GM19240 (cell line): ENCODE measurements around the gene RAD1.

Experiments used
- DNase-seq: peaks from one replicate; pipeline ENCODE4 v3.0.0; 2011; ENCODE audit warnings: low spot score; ENCODE audit not compliant: insufficient read length

The RAD1 gene

GRCh38 chr5:34866989-34867471, 48.3 kb downstream of the RAD1 start:
- no peak for DNase-seq

GRCh38 chr5:34865091-34865490, 50.2 kb downstream of the RAD1 start:
- DNase-seq: no peak

GRCh38 chr5:34863946-34864345, 51.4 kb downstream of the RAD1 start:
- DNase-seq: no peak

GRCh38 chr5:34859253-34859652, 56.1 kb downstream of the RAD1 start:
- DNase-seq: no peak

GRCh38 chr5:34858790-34859189, 56.5 kb downstream of the RAD1 start:
- DNase-seq: no peak

- no peak for DNase-seq
Measured at GRCh38 chr5:34857894-34858293, 57.4 kb downstream of the RAD1 start.

- no peak for DNase-seq
Measured at GRCh38 chr5:34857161-34857560, 58.1 kb downstream of the RAD1 start.
